HepG2 (cell line): ENCODE data around the gene CYBC1. TPM values are rescaled to one million over a fixed set of nuclear protein-coding genes. Genes with fewer than 3 reads are reported as not detected.

Source experiments
- GRHL1 ChIP-seq: sonication (generic); formaldehyde crosslinking; conservative IDR thresholded peaks from 2 replicates; pipeline ENCODE4 v1.8.0; 2022; ENCODE audit warnings: missing genetic modification reagents
- KIAA2018 ChIP-seq: sonication (generic); formaldehyde crosslinking; IDR thresholded peaks from 2 replicates; pipeline ENCODE4 v1.5.0; 2020; ENCODE audit warnings: mild to moderate bottlenecking, missing genetic modification reagents, borderline replicate concordance
- MIER3 ChIP-seq: IDR thresholded peaks from 2 replicates; pipeline ENCODE4 v1.6.1; 2016; ENCODE audit warnings: missing compliant biosample characterization, borderline replicate concordance
- NCOR1 ChIP-seq: fragments of 200-600 bp; sonication (generic); IDR thresholded peaks from 2 replicates; pipeline ENCODE4 v1.7.0; 2017; ENCODE audit warnings: antibody characterized with exemption, low read length, borderline replicate concordance
- RERE ChIP-seq: IDR thresholded peaks from 2 replicates; pipeline ENCODE4 v1.6.1; 2016; ENCODE audit warnings: low read depth, missing genetic modification reagents, missing compliant biosample characterization
- RNF2 ChIP-seq: fragments of 450-650 bp; conservative IDR thresholded peaks from 2 replicates; pipeline ENCODE4 v1.6.1; 2016; ENCODE audit warnings: low read depth
- ZNF34 ChIP-seq: sonication (generic); formaldehyde crosslinking; IDR thresholded peaks from 2 replicates; pipeline ENCODE4 v1.4.0; 2020; ENCODE audit warnings: mild to moderate bottlenecking, missing genetic modification reagents, borderline replicate concordance
- ZNF710 ChIP-seq: sonication (generic); formaldehyde crosslinking; IDR thresholded peaks from 2 replicates; pipeline ENCODE4 v1.5.0; 2020; ENCODE audit warnings: mild to moderate bottlenecking, missing genetic modification reagents, borderline replicate concordance
- polyA plus RNA-seq, 8 experiments: library from polyadenylated mRNA; depleted of rRNA in 3 of 8; stranded (reverse) in 7 of 8; unstranded in 1 of 8; fragments of >200 nt; fragmentation: Illumina TruSeq in 4 of 8; extraction: Trizol in 4 of 8; gene quantifications; 2 replicates each; pipeline versions ENCODE4 v1.2.1 to v1.2.3, GENCODE V29; 2011 to 2016; ENCODE audit warnings: low read depth in 4 of 8, missing spikeins in 1 of 8, mixed read lengths in 1 of 8; ENCODE audit not compliant: insufficient read depth in 1 of 8
- total RNA-seq, 5 experiments: library from RNA; depleted of rRNA; stranded (reverse); fragments of >200 nt; fragmentation: Illumina TruSeq; extraction: Trizol; gene quantifications; 2 replicates each; pipeline ENCODE4 v1.2.3, GENCODE V29; 2016; ENCODE audit warnings: low read depth in 1 of 5

CYBC1 gene
- total and polyA plus RNA-seq, 2 of the 13 experiments (the other 11 are each of a cell fraction or from before 2014, with no cell fraction given): 43.4 to 44.1 TPM

GRCh38 chr17:82412535-82413520 is 37.7 kb downstream of the CYBC1 start (continued):
- no peak for TF ChIP-seq KIAA2018 (CRISPR knock-in tag)
- no peak for TF ChIP-seq RNF2
- no peak; the same call in 1 of the 2 replicates for TF ChIP-seq NCOR1
- TF ChIP-seq ZNF34 (CRISPR knock-in tag): no peak
- TF ChIP-seq RERE (CRISPR knock-in tag): no peak
- peak; percentile 41; the same call in 1 of the 2 replicates for TF ChIP-seq ZNF710 (CRISPR knock-in tag)
- TF ChIP-seq GRHL1 (CRISPR knock-in tag): no peak
- no peak for TF ChIP-seq MIER3 (CRISPR knock-in tag)
